C4-2B (cell line): Measurements from ENCODE around the gene OPCML.

Source experiments
- H3K27ac ChIP-seq: fragments of 450-650 bp; 2 replicates; pipeline ENCODE4 v1.5.1; 2017
- ZFX ChIP-seq: fragments of 450-650 bp; IDR thresholded peaks from 2 replicates; pipeline ENCODE4 v1.6.1; 2017
- TF ChIP-seq, protein P1 (sequence below): fragments of 450-650 bp; conservative IDR thresholded peaks from 2 replicates; pipeline ENCODE4 v1.5.1; 2017; ENCODE audit warnings: mild to moderate bottlenecking

Gene OPCML

DNA sequence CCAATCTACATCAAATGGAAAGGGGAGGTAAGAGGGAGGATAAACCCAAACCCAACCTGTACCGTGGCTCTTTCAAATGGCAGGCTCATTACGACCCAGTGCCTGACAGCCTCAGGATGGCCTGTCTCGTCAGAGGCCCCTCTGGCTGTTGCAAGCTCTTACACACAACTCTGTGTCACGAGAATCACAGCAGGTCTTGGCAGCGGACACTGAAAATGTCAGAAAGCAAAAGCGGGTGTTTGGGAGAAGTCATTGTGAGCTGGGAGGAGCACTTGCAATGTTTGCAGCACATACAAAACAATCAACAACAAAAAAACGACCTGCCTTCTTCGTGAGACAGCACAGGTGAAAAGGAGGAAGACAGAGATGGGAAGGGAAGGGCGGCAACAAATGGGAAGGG, 248.1 kb downstream of the OPCML start:
- no peak overlapping the region for H3K27ac ChIP-seq
- no peak for TF ChIP-seq ZFX
- TF ChIP-seq, protein P1, sequence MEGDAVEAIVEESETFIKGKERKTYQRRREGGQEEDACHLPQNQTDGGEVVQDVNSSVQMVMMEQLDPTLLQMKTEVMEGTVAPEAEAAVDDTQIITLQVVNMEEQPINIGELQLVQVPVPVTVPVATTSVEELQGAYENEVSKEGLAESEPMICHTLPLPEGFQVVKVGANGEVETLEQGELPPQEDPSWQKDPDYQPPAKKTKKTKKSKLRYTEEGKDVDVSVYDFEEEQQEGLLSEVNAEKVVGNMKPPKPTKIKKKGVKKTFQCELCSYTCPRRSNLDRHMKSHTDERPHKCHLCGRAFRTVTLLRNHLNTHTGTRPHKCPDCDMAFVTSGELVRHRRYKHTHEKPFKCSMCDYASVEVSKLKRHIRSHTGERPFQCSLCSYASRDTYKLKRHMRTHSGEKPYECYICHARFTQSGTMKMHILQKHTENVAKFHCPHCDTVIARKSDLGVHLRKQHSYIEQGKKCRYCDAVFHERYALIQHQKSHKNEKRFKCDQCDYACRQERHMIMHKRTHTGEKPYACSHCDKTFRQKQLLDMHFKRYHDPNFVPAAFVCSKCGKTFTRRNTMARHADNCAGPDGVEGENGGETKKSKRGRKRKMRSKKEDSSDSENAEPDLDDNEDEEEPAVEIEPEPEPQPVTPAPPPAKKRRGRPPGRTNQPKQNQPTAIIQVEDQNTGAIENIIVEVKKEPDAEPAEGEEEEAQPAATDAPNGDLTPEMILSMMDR = no peak

DNA sequence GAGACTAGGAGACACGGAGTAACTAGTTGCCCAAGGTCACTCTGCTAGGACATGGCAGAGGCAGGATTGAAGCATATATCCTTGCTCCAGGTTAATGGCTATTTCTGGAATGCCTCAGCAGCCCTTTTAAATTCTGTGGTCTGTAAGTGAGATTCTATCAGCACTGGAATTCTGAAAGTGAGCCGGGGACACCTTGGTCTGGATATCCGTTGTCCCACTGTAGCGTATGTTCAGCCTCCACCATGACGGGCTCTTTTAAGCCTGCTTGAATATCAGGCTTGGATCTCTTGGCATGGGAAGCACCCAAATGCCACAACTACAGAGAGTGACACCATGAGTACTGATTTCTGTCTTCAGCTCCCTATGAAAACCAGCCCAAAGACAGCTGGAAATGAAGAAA, 254.4 kb downstream of the OPCML start:
- H3K27ac ChIP-seq = no peak overlapping the region
- TF ChIP-seq, protein P1 = no peak
- no peak for TF ChIP-seq ZFX

GRCh38 chr11:133271871-133272776, 260.2 kb downstream of the OPCML start:
- H3K27ac ChIP-seq = no peak overlapping the region
- TF ChIP-seq ZFX = no peak
- TF ChIP-seq, protein P1 = no peak

GRCh38 chr11:133271206-133271605, 261.1 kb downstream of the OPCML start:
- no peak overlapping the region for H3K27ac ChIP-seq
- TF ChIP-seq ZFX = no peak
- TF ChIP-seq, protein P1 = no peak

DNA sequence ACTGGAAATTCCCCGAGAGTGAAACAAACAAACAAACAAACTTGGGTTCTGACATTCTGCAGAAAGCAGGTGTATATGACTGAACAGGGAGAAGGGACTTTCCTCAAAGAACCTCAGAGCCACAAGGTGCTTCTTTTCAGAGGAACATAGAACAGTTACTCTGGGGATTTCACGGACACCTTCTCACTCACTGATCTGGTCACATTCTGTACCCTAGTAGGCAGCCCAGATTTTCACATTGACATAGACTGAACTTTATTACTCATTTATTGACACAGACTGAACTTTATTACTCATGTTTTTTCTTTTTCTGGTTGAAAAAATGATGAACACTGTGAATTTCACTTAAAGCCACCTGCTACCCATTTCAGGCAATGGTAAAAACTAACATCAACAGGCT, 263.0 kb downstream of the OPCML start:
- no peak overlapping the region for H3K27ac ChIP-seq
- TF ChIP-seq, protein P1 = no peak
- no peak for TF ChIP-seq ZFX

DNA sequence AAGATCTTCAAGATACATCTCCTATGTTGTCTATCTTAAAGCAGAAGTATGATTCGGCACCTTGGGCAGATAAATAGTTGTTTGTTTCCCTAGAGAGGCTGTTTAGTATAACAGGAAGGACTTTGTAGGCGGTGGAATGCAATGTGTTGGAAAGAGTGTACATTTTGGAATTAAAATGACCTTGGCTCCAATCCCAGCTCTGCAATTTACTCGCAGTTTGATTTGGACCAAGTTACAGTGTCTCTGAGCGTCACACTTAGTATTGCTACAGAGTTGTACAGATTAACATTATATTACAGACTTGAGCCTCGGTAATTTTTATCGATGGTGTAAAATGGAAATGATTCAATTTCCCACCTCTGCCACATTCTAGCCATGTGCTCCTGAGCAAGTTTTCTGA, 265.3 kb downstream of the OPCML start:
- TF ChIP-seq, protein P1 = no peak
- TF ChIP-seq ZFX = no peak
- H3K27ac ChIP-seq = no peak overlapping the region

DNA sequence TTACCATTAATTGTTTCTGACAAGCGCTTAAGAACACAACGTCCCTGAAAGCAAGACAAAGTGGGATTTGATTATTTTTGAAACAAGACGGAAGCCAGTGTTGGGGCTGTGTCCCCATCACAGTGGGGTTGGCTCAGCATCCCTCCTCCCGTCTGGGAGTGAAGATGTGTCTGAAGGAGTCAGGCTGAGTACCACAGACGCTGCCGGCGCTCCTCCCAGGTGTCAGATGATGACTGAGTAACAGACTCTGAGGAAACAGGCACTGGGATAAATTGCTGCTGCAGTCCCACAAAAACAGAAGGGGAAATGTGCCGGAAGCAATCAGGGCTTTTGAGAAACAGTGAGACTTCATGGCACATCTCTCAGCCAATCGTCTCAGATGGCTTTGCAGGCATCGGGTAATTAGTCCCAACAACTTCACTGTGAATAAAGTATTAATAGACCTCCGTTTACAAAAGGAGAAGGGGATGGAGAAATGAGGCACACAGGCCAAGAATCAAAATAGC, 266.7 kb downstream of the OPCML start:
- TF ChIP-seq, protein P1 = no peak
- TF ChIP-seq ZFX = no peak
- H3K27ac ChIP-seq = no peak overlapping the region
